BLaER1 treated with 17β-estradiol and CSF1 and Interleukin-3, amounts not matched to agents 10 nM and 100 nM (cell line): ENCODE results near the gene SLK.

ENCODE experiments used
- H3K27ac ChIP-seq, 11 experiments: shearing (Covaris generic); formaldehyde crosslinking; 2 replicates each; pipeline ENCODE4 v1.8.1; 2022
- H3K27me3 ChIP-seq, 11 experiments: shearing (Covaris generic); formaldehyde crosslinking; 2 replicates each; pipeline ENCODE4 v1.8.1; 2022
- H3K36me3 ChIP-seq, 11 experiments: shearing (Covaris generic); formaldehyde crosslinking; 2 replicates each; pipeline ENCODE4 v1.8.1; 2022
- H3K4me1 ChIP-seq, 10 experiments: shearing (Covaris generic); formaldehyde crosslinking; 2 replicates each; pipeline ENCODE4 v1.8.1; 2022
- H3K4me2 ChIP-seq, 11 experiments: shearing (Covaris generic); formaldehyde crosslinking; 2 replicates each; pipeline ENCODE4 v1.8.1; 2022
- H3K4me3 ChIP-seq, 10 experiments: shearing (Covaris generic); formaldehyde crosslinking; 2 replicates each; pipeline ENCODE4 v1.8.1; 2022
- H3K9ac ChIP-seq, 11 experiments: shearing (Covaris generic); formaldehyde crosslinking; 2 replicates each; pipeline ENCODE4 v1.8.1; 2022
- H3K9me3 ChIP-seq, 11 experiments: shearing (Covaris generic); formaldehyde crosslinking; replicated peaks in 1 of 11; 2 replicates each; pipeline ENCODE4 v1.8.1; 2022
- H4K20me1 ChIP-seq, 11 experiments: shearing (Covaris generic); formaldehyde crosslinking; 2 replicates each; pipeline ENCODE4 v1.8.1; 2022
- Cebpa-rat ChIP-seq, 11 experiments: shearing (Covaris generic); IDR thresholded peaks; 2 replicates each; pipeline ENCODE4 v1.8.1; 2022

The SLK gene

DNA sequence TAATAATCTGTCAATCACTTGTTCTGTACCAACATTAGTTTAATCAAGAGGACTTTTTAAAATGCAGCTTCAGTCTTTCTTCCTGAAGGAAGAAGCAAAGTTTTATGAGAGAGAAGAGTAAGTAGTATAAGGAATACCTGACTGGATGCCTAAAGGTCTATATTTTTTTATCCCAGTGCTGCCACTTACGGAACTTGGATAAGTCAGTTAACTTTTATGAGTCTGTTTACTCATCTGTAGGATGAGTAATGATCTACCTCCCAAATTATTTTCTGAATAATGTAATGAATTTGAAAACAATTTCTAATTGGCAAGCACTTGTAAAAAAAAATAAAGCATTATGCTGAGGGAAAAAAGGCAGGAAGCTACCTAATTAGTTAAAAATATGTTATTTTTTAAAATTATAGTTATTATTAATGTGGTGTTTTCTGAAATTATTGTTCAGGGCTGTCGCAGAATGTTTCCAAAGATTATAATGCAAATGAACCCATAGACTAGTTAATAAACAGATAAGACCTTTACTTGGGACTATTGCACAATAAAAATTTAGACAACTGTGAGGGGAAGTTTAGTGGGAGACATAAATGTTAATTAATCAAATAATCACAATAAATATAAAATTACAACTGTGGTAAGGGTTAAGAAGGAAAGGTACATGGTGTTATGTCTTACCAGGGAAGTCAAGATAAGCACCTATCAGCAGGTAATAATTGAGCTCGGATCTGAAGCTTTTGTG is 24.6 kb downstream of the SLK start:
- Histone ChIP-seq H3K36me3 (peaks cover 6 to 57% (median 30%) of the 10 kb centered on the region in 11 experiments; a peak in 19 of 22 replicates), H3K9me3 (no peaks in the 10 kb centered on the region), H4K20me1 (peaks cover 0 to 40% (median 9%) of the 10 kb centered on the region in 11 experiments; a peak in 10 of 22 replicates), H3K4me3 (no peak overlapping the region), H3K27ac (no peak overlapping the region), H3K27me3 (no peaks in the 10 kb centered on the region), H3K4me1 (peaks cover 0 to 9% (median 2%) of the 10 kb centered on the region in 10 experiments; a peak in 7 of 20 replicates), H3K4me2 (no peak overlapping the region), H3K9ac (no peak overlapping the region)
- 0 out of 22 replicates have a peak, but pooled peaks of 1 of the 11 experiments have one; percentile 23 for TF ChIP-seq Cebpa-rat (IDR thresholded peaks at IDR 0.05)

- Histone ChIP-seq H3K4me2 (no peak overlapping the region), H3K27me3 (no peaks in the 10 kb centered on the region), H3K36me3 (peaks cover 30 to 89% (median 56%) of the 10 kb centered on the region in 11 experiments), H3K4me3 (no peak overlapping the region), H3K9ac (no peak overlapping the region), H4K20me1 (peaks cover 0 to 7% (median 0%) of the 10 kb centered on the region in 11 experiments; a peak in 5 of 22 replicates), H3K9me3 (no peaks in the 10 kb centered on the region), H3K27ac (no peak overlapping the region), H3K4me1 (no peaks in the 10 kb centered on the region)
- no peak for TF ChIP-seq Cebpa-rat (IDR thresholded peaks at IDR 0.05)
Observed at GRCh38 chr10:103995134-103995533, 28.2 kb downstream of the SLK start.

DNA sequence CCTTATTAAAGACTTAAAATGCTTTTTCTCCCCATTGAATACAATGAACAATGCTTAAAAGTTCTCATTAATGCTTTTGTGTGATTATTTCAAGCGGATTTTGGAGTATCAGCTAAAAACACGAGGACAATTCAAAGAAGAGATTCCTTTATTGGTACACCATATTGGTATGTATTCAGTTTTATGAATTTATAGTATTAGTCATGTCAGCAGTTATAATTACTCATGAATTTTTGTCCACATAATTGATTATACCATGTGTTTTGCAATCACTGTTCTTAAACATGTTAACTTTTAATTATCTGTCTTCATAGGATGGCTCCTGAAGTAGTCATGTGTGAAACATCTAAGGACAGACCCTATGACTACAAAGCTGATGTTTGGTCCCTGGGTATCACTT is 31.9 kb downstream of the SLK start:
- Histone ChIP-seq H3K27me3 (no peaks in the 10 kb centered on the region), H3K9me3 (no peaks in the 10 kb centered on the region), H3K9ac (no peak overlapping the region), H3K4me1 (no peaks in the 10 kb centered on the region), H3K36me3 (peaks cover 56 to 97% (median 82%) of the 10 kb centered on the region in 11 experiments), H4K20me1 (no peaks in the 10 kb centered on the region), H3K4me2 (no peak overlapping the region), H3K4me3 (no peak overlapping the region), H3K27ac (no peak overlapping the region)
- TF ChIP-seq Cebpa-rat (IDR thresholded peaks at IDR 0.05): no peak

- H3K27ac ChIP-seq: no peak overlapping the region
- H3K9me3 ChIP-seq: no peaks in the 10 kb centered on the region
- no peak overlapping the region for H3K9ac ChIP-seq
- H3K4me2 ChIP-seq: no peak overlapping the region
- no peak overlapping the region for H3K4me3 ChIP-seq
- H4K20me1 ChIP-seq: no peaks in the 10 kb centered on the region
- no peaks in the 10 kb centered on the region for H3K4me1 ChIP-seq
- H3K36me3 ChIP-seq: peaks cover 58 to 96% (median 81%) of the 10 kb centered on the region in 11 experiments
- no peaks in the 10 kb centered on the region for H3K27me3 ChIP-seq
- no peak for TF ChIP-seq Cebpa-rat (IDR thresholded peaks at IDR 0.05)
Observed at GRCh38 chr10:104002911-104003310, 36.0 kb downstream of the SLK start.

DNA sequence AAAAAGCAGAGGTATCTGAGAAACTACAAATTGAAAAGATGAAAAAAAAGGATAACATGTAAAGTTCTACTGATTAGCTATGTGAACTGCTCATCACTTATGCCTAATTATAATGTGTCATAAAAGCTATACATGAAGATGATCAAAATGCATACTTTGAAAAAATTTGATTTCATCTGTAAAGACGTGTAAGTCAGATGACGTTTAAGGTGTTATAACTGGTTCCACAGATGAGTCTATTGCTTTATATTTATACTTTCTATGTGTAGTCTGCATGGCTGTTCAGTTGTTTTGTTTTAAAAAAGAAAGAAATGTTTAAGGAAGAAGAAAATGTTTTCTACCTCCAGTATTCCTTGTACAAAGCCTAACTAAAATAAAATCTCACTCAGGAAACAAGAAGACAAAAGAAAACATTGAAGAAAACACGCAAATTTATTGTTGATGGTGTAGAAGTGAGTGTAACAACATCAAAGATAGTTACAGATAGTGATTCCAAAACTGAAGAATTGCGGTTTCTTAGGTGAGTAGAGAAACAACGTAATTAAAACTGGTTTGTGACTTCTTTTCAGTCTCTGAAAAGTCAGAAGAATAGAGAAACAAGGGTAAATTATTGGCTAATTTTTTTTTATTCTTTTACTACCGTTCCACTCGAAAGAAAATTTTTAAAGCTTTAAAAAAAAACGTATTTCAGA is 38.4 kb downstream of the SLK start:
- Histone ChIP-seq H3K4me1 (no peaks in the 10 kb centered on the region), H3K4me3 (no peak overlapping the region), H4K20me1 (no peaks in the 10 kb centered on the region), H3K4me2 (no peak overlapping the region), H3K27me3 (no peaks in the 10 kb centered on the region), H3K9ac (no peak overlapping the region), H3K36me3 (peaks cover 48 to 95% (median 76%) of the 10 kb centered on the region in 11 experiments), H3K27ac (no peak overlapping the region), H3K9me3 (no peaks in the 10 kb centered on the region)
- no peak for TF ChIP-seq Cebpa-rat (IDR thresholded peaks at IDR 0.05)

DNA sequence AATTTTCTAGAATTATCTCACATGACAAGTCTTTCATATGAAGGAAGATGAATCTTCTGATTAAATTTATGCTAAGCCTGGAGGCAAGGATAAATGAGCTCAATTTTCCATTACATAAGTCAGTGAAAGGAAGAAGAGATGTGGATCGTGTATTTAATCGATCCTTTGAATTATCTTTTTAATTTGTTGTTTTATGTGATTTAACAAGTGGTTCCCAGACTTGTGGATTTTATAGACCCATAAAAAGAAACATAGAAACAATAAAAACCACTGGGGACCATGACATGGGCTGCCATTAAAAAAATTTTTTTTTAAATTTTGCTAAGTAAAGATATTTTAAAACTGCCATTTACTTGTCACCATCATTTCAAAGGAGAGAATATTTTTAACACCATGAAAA is 45.0 kb downstream of the SLK start:
- Histone ChIP-seq H3K9ac (no peak overlapping the region), H3K36me3 (peaks cover 10 to 87% (median 42%) of the 10 kb centered on the region in 11 experiments; a peak in 20 of 22 replicates)
- TF ChIP-seq Cebpa-rat (IDR thresholded peaks at IDR 0.05): no peak

DNA sequence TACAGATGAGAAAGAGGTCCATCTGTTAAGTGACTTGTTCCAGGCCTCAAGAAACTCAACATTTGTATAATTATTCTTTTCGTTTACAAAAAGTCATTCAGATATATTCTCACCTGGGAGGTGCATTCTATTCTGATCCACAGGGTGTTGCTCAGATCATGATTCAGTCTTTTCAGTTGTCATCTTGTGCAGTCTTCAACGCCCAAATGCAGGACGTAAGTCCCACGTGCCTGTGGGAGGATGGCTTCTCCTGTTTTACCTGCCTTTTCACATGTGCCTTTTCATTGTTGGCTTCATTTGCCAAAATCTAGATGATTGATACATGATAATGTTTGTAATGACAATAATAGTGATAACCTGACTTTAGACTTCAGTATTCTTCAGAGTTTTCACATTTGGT is 46.5 kb downstream of the SLK start:
- Histone ChIP-seq H3K4me3 (no peak overlapping the region), H4K20me1 (no peaks in the 10 kb centered on the region), H3K27me3 (no peaks in the 10 kb centered on the region), H3K36me3 (peaks cover 4 to 86% (median 36%) of the 10 kb centered on the region in 11 experiments; a peak in 20 of 22 replicates), H3K9me3 (no peaks in the 10 kb centered on the region), H3K27ac (no peak overlapping the region), H3K4me1 (no peaks in the 10 kb centered on the region), H3K9ac (no peak overlapping the region), H3K4me2 (no peak overlapping the region)
- TF ChIP-seq Cebpa-rat (IDR thresholded peaks at IDR 0.05): no peak

More for the DNA sequence above, 45.0 kb downstream of the SLK start:
- H3K4me3 ChIP-seq: no peak overlapping the region
- H4K20me1 ChIP-seq: no peaks in the 10 kb centered on the region
- no peaks in the 10 kb centered on the region for H3K27me3 ChIP-seq
- no peak overlapping the region for H3K27ac ChIP-seq
- no peaks in the 10 kb centered on the region for H3K9me3 ChIP-seq
- no peak overlapping the region for H3K4me2 ChIP-seq
- no peaks in the 10 kb centered on the region for H3K4me1 ChIP-seq

GRCh38 chr10:104014176-104014575 is 47.2 kb downstream of the SLK start:
- Histone ChIP-seq H3K4me2 (no peak overlapping the region), H3K9me3 (no peaks in the 10 kb centered on the region), H4K20me1 (no peaks in the 10 kb centered on the region), H3K36me3 (peaks cover 11 to 86% (median 39%) of the 10 kb centered on the region in 11 experiments), H3K4me3 (no peak overlapping the region), H3K27ac (no peak overlapping the region), H3K9ac (no peak overlapping the region), H3K4me1 (no peaks in the 10 kb centered on the region), H3K27me3 (no peaks in the 10 kb centered on the region)
- TF ChIP-seq Cebpa-rat (IDR thresholded peaks at IDR 0.05): no peak

- Histone ChIP-seq H3K4me3 (no peak overlapping the region), H3K9ac (no peak overlapping the region), H3K9me3 (no peaks in the 10 kb centered on the region), H3K4me2 (no peak overlapping the region), H3K36me3 (peaks cover 36 to 89% (median 53%) of the 10 kb centered on the region in 11 experiments), H3K27me3 (no peaks in the 10 kb centered on the region), H4K20me1 (no peaks in the 10 kb centered on the region), H3K4me1 (peaks cover 0 to 2% (median under 1%) of the 10 kb centered on the region in 10 experiments; a peak in 7 of 20 replicates), H3K27ac (no peak overlapping the region)
- TF ChIP-seq Cebpa-rat (IDR thresholded peaks at IDR 0.05): no peak
Observed at GRCh38 chr10:104016661-104017060, 49.7 kb downstream of the SLK start.
